Measurements from ENCODE around the gene KCNQ2.

GRCh38 chr20:63434599-63435378 is 37.7 kb downstream of the KCNQ2 start:
- TF ChIP-seq CTCF (IDR thresholded peaks at IDR 0.05), result peak in 5 of 7 experiments; percentile 50 to 73 (median 53)
- TF ChIP-seq POLR2AphosphoS5 (IDR thresholded peaks at IDR 0.05), result no peak
- no peak for TF ChIP-seq EP300 (IDR thresholded peaks at IDR 0.05)

Data from stomach (tissue), 4 donors.